Glomerular visceral epithelial cell (primary cell): ENCODE measurements around the gene ACTN1.

ENCODE experiments used
- DNase-seq: peaks from one replicate; pipeline ENCODE4 v3.0.0-alpha.2; 2016; ENCODE audit errors: extremely low spot score

ACTN1 gene

GRCh38 chr14:68937471-68938270, 41.4 kb downstream of the ACTN1 start:
- peak; percentile 40 for DNase-seq

- DNase-seq, result no peak
These were observed 42.1 kb downstream of the ACTN1 start for GRCh38 chr14:68936980-68937379.

GRCh38 chr14:68936476-68936875, 42.6 kb downstream of the ACTN1 start:
- no peak for DNase-seq

- DNase-seq, result peak; percentile 61
These were observed 43.3 kb downstream of the ACTN1 start for GRCh38 chr14:68935761-68936214.

- DNase-seq, result no peak
These were observed 45.0 kb downstream of the ACTN1 start for GRCh38 chr14:68934066-68934465.

- no peak for DNase-seq
These were observed 46.4 kb downstream of the ACTN1 start for GRCh38 chr14:68932686-68933085.

- DNase-seq, result no peak
These were observed 46.9 kb downstream of the ACTN1 start for GRCh38 chr14:68932231-68932630.

GRCh38 chr14:68931474-68932051, 47.5 kb downstream of the ACTN1 start:
- DNase-seq, result no peak

- DNase-seq, result no peak
These were observed 48.0 kb downstream of the ACTN1 start for GRCh38 chr14:68931063-68931462.

GRCh38 chr14:68929623-68930307, 49.3 kb downstream of the ACTN1 start:
- DNase-seq, result no peak

- DNase-seq, result no peak
These were observed 50.1 kb downstream of the ACTN1 start for GRCh38 chr14:68928770-68929550.

- no peak for DNase-seq
These were observed 51.0 kb downstream of the ACTN1 start for GRCh38 chr14:68927956-68928675.

- DNase-seq, result no peak
These were observed 52.0 kb downstream of the ACTN1 start for GRCh38 chr14:68927089-68927488.

GRCh38 chr14:68926236-68926635, 52.9 kb downstream of the ACTN1 start:
- no peak for DNase-seq

- DNase-seq, result no peak
These were observed 53.7 kb downstream of the ACTN1 start for GRCh38 chr14:68925373-68925772.

GRCh38 chr14:68924186-68925158, 54.6 kb downstream of the ACTN1 start:
- no peak for DNase-seq

GRCh38 chr14:68922886-68923285, 56.2 kb downstream of the ACTN1 start:
- DNase-seq, result no peak

GRCh38 chr14:68922201-68922621, 56.9 kb downstream of the ACTN1 start:
- no peak for DNase-seq

GRCh38 chr14:68921666-68922065, 57.4 kb downstream of the ACTN1 start:
- DNase-seq, result no peak

GRCh38 chr14:68921049-68921448, 58.1 kb downstream of the ACTN1 start:
- no peak for DNase-seq
